HG03103 (cell line): Measurements from ENCODE around the gene MAJIN.
"Not testable (repeated sequence)": the region's sequence is repeated elsewhere in the genome, so short reads cannot be mapped to it uniquely, and the experiment has no call there.

ENCODE experiments used
- ATAC-seq: cut with Tn5 transposase; IDR thresholded peaks from one replicate; pipeline ENCODE4 v1.9.1; 2021; ENCODE audit warnings: low read depth; ENCODE audit not compliant: unreplicated experiment

Gene MAJIN

GRCh38 chr11:64994318-64994717, 22.4 kb upstream of the MAJIN start:
- no peak for ATAC-seq

GRCh38 chr11:64990222-64990923, 18.5 kb upstream of the MAJIN start:
- no peak for ATAC-seq

DNA sequence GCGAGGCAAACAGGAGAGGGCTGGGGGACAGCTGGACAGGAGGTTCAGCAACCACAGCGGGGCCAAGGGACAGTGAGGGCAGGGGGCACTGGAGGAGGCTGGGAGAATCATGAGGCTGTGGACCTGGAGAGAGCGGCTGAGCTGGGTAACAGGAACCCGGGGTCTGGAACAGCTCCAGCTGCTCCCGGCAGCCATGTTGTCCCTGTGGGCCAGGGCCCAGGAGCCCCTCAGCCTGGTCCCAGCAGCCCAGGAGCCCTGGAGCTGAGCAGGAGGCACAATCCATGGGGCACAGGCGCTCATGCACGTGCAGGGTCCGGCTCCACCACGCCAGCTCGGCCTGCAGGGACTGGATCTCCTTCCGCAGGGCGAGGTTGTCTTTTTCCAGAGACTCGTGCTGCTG, 17.5 kb upstream of the MAJIN start:
- ATAC-seq: no peak

DNA sequence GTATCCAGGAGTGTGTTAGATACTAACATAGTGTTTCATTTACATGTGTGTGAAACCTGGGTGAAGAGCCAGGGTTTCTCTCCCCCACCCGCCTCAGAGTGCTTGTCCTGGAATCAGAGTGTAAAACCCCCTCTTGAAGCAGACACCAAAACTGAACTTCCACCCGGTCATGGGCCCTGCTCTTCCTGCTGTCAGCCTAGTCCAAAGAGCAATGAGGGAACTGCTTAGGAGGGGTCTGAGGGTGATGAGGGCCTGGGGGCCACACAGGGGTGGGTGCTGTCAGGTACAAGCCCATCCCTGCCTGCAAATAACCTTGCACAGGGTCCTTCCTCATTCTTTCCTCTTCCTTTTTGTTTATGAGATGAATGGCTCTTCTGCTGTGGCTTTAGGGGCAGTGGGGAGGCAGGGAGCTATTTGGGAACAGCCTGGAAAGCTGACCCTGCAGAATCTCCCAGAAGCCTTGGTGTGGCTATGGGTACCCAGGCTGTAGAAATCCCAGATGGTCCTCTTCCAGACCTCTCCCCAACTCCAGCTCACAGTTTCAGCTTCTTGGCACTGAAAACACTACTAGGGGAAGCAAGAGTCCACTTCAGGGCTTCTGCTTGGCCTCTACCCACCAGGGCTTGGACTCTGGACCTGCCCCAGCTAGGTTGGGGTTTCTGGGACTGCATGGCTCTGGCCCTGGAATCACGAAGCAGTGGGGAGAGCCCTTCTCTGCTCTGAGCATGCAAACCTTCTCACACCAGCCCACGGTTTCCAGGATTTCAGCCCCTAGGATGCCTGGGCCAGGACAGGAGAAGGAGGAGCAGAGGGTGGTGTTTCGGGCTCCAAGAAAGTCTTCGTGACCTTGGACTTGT, 16.3 kb upstream of the MAJIN start:
- ATAC-seq: no peak

DNA sequence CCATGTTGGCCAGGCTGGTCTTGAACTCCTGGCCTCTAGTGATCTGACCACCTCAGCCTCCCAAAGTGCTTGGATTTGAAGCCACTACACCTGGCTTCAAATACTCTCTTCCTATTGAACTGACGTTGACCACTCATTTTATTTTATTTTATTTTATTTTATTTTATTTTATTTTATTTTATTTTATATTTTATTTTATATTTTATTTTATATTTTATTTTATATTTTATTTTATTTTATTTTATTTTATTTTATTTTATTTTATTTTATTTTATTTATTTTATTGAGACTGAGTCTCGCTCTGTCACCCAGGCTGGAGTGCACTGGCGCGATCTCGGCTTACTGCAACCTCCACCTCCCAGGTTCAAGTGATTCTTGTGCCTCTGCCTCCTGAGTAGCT, 11.4 kb upstream of the MAJIN start:
- not testable (repeated sequence) for ATAC-seq

DNA sequence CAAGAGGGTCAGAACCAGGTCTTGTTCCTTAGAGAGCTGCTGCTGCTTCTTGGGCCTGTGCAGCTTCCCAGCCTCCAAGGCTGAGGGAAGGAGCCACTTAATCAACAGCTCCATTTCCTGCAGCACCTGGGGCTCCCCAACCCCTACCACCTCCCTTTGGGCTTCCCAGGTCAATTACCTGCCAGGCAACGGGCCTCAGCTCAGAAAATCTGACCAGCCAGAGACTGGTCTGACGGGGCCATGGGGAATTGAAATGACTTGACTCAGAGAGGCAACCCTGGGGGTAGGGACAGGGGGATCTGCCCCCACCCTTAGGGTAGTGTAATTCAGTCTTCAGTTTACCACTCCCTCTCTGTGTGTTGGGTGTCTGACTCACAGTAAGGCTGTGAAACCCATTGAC, 4.7 kb upstream of the MAJIN start:
- no peak for ATAC-seq

DNA sequence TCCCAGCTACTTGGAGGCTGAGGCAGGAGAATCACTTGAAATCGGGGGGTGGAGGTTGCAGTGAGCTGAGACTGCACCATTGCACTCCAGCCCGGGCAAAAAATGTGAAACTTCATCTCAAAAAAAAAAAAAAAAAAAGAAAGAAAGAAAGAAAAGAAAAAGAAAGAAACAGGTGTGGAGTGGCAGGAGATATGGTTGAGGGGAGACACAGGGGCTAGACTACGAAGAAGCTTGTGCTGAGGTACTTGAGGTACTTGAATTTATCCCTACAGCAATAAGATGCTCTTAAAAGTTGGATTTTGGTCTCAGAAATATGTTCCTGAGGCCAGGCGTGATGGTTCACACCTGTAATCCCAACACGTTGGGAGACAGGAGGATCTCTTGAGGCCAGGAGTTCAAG, 2.2 kb upstream of the MAJIN start:
- ATAC-seq: no peak

DNA sequence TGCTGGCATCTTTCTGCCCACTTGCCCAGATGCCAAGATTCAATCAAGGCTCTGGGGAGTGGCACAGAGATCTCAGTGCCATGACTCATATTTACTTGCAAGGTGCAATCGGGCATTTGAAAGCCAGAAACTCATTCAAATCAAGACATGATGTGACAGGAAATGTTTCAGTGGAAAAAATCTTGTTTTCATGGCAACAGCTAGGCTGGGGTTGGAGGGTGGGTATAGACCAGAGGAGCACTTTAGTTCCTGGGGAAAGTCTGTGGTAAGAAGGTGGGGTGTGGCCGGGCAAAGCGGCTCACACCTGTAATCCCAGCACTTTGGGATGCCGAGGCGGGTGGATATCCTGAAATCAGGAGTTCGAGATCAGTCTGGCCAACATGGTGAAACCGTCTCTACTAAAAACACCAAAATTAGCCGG, 1.2 kb downstream of the MAJIN start:
- no peak for ATAC-seq

DNA sequence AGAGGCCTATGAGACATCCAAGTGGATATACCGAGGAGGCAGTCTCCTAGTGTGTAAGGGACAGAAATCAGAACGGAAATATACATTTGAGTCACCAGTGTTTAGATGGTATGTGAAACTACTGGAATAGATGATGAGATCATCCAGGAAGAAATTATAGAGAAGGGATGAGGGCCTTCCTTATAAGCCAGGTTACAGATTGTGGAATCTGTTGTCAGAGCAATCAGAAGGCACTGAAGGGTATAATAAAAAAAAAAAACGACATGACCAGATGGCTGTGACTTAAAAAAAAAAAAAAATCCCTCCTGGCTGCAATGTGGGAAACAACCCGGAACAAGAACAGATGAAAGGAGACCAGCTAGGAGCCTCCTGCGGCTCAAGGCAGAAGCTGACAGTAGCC, 2.7 kb downstream of the MAJIN start:
- no peak for ATAC-seq

GRCh38 chr11:64967375-64967774, 4.5 kb downstream of the MAJIN start:
- no peak for ATAC-seq

DNA sequence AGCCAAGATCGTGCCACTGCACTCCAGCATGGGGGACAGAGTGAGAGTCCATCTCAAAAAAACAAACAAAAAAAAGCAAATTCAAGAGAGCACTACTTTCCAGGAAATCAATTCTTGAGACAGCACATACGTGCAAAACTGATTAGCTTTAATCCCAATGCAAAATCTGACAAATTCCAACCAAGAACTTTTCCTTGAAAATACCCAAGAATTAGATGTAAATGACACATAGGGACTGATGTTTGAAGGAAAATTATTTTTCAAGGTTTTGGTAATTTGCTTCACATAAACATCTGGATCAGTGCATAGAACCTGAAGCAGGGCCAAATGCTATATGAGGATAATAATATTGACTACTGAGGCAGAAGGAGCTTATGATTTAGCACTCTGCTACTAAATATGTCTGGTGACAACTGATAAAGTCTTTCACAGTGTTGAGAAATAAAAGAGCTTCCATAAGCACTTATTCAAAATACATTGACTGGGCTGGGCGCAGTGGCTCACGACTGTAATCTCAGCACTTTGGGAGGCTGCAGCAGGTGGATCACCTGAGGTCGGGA, 8.8 kb downstream of the MAJIN start:
- no peak for ATAC-seq

- ATAC-seq: no peak
Measured at GRCh38 chr11:64960719-64961118, 11.2 kb downstream of the MAJIN start.

DNA sequence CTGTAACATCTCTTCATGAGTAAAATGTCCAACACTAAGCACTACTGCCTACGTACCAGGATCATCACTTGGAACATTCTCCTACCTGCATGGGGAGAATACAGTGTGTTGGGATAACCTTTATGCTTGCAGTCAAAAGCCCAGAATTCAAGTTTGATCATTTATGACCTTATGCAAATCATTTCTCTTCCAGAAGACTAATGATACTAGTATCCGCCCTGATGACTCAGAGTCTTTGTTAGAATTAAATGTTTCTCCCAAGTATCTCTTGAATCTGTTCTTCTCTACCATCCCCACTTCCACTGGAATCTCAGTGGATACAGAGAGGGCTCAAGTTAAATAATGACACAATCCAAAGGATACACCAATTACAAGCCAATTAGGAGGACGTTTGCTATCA, 12.4 kb downstream of the MAJIN start:
- no peak for ATAC-seq

- ATAC-seq: no peak
Measured at GRCh38 chr11:64954201-64954600, 17.7 kb downstream of the MAJIN start.

DNA sequence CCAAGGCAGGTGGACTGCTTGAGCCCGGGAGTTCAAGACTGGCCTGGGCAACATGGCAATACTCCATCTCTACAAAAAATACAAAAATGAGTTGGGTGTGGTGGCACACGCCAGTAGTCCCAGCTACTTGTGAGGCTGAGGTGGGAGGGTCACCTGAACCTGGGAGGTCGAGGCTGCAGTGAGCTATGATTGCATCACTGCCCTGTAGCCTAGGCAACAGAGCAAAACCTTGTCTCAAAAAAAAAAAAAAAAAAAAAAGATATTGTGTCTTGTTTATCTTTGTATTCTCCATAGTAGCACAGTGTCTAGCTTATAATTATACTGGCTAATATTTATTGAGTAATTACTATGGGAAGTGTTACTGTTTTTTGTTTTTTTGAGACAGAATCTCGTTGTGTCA, 20.4 kb downstream of the MAJIN start:
- ATAC-seq: no peak

- ATAC-seq: no peak
Measured at GRCh38 chr11:64947208-64947814, 24.6 kb downstream of the MAJIN start.

DNA sequence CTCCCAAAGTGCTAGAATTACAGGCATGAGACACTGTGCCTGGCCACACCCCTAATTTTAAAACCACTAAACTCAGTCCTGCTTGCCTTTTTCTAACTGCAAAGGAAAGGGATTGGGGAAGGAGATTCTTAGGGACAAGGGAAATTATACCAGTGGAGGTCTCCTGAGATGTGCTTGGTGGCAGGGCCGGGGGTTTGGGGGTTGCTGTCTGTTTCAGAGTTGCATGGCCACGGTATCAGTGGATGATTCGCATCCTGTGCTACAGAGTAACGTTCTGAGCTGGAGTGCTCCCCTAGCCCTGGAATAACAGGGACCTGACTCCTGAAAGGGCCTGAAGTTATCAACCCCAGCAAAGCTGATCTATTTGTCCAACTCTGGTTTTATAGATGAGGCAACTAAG, 35.4 kb downstream of the MAJIN start:
- ATAC-seq: no peak

DNA sequence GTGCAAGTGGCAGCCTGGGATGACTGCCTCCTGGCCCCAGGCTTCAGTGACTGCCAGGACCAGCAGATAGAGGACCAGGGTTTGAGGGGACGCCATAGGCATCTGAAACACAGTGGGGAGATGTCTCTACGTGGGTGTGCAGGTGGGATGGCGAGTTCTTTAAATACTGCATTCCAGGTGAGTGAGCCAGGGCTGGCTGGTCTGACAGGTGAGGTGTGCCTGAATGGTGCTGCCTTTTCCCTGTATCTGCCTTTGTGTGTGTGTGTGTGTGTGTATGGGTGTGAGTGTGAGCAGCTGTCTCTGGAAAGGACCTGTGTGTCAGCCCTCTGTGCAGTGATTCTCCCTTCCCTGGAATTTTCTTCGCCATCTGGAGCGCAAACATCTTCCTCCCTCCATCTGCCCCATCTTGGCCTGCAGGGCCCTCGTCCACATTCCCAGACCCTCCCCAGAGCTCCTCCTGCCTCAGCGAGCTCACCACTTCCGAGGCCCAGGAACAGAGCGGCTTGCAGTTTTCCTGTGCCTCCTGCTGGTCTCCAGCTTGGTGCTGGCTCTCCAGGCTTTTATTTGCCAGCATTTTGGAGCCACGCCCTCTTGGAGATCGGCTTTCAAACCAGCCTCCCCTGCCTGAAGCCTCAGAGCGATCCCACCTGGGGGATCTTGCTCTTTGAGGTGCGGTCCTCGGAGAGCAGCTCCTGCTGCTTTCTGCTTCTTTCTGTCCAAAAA, 36.4 kb downstream of the MAJIN start, which contains the start of gene GPHA2:
GPHA2 (minus strand) TSS at position 535 of the 723 bp plus-strand sequence; CDS start at position 102, 433 bp downstream.
- ATAC-seq: no peak

GRCh38 chr11:64934682-64935358, 37.1 kb downstream of the MAJIN start:
- no peak for ATAC-seq
